Measurements from ENCODE around the gene ADAMTSL2.

Gene ADAMTSL2

DNA sequence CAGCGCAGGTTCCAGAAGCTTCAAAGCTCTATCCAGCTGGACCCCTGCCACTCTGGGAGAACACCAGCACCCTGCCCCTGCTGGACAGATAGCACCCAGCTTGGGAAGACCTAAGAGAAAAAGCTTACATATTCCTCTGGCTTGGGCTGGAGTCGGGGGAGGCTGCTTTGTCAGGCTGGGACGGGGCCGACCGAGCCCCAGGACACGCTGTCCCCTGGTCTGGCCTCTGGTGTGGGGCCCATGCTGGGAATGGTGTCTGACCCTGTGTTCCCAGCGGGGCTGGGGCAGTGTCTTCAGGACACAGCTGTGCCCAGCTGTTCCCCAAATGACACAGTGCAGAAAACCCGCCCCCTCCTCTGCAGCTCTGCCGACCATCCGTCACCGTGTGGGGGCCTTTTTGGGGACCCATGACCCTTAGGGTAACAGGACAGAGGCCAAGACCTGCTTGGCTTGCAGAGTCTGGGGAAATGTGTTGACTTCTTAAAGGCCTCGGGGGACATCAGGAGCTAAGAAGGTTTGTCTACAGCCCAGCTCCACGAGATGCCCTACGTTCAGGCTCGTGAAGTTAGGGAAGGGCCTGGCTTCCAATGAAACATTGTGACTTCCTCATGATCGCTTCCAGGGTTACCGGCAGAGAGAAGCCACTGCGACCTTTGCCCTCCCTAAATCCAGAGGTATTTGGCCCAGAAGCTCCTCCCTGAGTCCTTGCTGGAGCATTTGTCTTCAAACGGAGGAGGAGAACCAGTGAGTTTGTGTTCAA, 35.2 kb upstream of the ADAMTSL2 start:
- in situ Hi-C loops (cut with HindIII; ENCODE audit: low sequenced_read_pairs): loop anchor here (10.0 kb wide), 1 partner anchor 125 kb away; the partner anchor contains the start of genes STKLD1 and SURF4

GRCh38 chr9:133499892-133500270, 34.6 kb upstream of the ADAMTSL2 start:
- in situ Hi-C loops (cut with HindIII; ENCODE audit: low sequenced_read_pairs): loop anchor here (10.0 kb wide), 1 partner anchor 125 kb away; the partner anchor contains the start of genes STKLD1 and SURF4

- in situ Hi-C loops (cut with HindIII; ENCODE audit: low sequenced_read_pairs): no loop called here
These were observed 32.4 kb upstream of the ADAMTSL2 start for GRCh38 chr9:133502112-133502511.

DNA sequence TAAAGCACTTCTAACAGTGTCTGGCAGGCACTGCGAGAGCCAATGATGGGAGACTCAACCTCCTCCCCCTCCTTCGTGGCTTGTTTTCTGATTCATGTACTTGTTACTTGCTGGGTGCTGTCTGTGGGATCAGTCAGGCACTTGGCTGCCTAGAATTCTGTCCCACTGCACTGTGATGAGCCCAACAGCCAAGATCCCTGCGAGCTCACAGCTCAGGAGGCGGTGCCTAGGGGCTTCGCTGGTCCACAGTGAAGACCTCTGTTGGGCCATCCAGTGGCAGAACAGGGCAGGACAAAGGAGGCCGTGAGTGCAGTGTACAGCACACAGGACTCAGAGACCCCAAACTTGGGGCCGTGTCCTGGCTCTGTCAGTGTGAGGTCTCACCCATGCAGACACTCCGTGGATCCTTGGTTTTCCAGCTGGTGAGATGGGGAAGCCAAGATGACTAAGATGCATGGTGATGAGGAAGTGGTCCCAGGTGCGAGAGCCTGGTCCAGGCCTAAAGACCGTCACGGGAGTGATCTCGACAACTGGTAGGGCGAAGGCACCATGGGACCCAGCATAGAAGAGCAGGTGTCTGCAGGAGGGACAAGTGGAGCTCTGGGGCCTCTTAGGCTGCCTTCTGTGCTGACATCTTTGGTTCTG, 29.2 kb upstream of the ADAMTSL2 start:
- in situ Hi-C loops (cut with HindIII; ENCODE audit: low sequenced_read_pairs): no loop called here

- in situ Hi-C loops (cut with HindIII; ENCODE audit: low sequenced_read_pairs): no loop called here
These were observed 28.4 kb upstream of the ADAMTSL2 start for GRCh38 chr9:133505901-133506652.

- in situ Hi-C loops (cut with HindIII; ENCODE audit: low sequenced_read_pairs): no loop called here
These were observed 27.9 kb upstream of the ADAMTSL2 start for GRCh38 chr9:133506653-133507038.

DNA sequence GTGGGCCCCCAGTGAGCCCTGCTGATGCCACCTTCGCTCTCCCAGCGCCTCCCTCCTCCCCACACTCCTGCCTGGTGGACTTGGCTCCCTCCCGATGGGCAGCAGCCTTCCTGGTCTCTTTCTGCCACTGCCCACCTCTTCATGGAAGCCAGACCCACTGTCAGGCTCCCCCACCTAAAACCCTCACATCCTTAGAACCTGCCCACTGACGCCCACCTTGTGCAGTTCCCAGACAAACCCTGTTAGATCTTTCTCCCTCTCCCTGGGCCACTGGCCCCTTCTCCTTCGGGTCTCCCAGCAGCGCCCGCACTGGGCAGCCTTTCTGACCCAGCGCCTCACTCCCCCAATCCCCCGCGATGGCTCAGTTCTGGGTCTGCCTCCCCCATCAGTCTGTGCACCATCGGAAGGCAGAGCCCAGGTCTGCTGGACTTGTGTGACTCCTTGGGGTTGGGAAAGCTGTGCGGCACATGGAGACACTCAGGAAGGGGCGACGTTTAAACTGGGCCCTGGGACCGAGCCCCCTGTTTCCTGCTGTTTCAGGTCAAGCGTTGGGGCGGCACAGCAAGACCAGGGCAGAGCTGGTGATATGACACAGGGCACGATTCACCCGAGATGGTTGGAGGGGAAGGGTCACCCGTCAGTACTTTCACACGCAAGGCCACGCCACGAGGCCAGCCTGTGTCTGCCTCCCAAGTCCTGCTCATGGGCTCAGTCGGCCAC, 27.1 kb upstream of the ADAMTSL2 start:
- in situ Hi-C loops (cut with HindIII; ENCODE audit: low sequenced_read_pairs): no loop called here

GRCh38 chr9:133508046-133508445, 26.5 kb upstream of the ADAMTSL2 start:
- in situ Hi-C loops (cut with HindIII; ENCODE audit: low sequenced_read_pairs): no loop called here

- in situ Hi-C loops (cut with HindIII; ENCODE audit: low sequenced_read_pairs): no loop called here
These were observed 25.1 kb upstream of the ADAMTSL2 start for GRCh38 chr9:133509179-133510083.

- in situ Hi-C loops (cut with HindIII; ENCODE audit: low sequenced_read_pairs): no loop called here
These were observed 23.5 kb upstream of the ADAMTSL2 start for GRCh38 chr9:133510926-133511505.

GRCh38 chr9:133511607-133512006, 22.9 kb upstream of the ADAMTSL2 start:
- in situ Hi-C loops (cut with HindIII; ENCODE audit: low sequenced_read_pairs): no loop called here

DNA sequence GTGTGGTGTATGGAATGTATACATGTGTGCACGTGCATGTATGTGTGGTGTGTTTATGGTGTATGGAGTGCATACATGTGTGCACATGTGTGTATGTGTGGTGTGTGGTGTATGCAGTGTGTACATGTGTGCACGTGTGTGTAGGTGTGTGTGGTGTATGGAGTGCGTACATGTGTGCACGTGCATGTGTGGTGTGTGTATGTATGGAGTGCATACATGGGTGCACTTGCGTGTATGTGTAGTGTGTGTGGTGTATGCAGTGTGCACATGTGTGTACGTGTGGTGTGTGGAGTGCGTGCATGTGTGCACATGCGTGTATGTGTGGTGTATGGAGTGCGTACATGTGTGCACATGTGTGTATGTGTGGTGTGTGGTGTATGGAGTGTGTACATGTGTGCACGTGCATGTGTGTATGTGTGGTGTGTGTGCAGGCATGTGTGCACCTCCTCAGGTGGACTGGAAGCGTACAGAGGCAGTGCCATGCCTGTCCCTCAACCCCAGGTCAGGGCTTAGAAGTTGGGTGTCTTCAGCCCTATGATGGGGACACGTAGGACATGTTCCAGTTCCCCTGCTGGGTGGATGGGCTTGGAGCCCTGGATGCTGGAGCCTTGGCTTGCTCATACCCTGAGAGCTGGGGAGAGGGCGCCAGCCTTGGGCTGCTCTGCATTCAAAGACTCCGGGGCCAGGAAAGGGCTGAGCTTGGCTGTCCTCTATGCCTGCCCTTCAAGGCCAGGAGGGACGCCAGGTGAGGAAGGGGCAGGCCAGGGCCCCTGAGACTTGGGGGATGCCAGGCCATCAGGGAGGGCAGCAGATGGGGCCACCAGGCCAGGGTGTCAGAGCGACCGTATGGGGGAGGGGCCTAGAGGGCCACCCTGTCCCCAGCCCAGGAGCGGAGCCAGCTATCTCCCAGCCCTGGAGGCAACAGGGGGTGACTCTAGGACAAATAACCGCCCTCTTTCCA, 22.0 kb upstream of the ADAMTSL2 start:
- in situ Hi-C loops (cut with HindIII; ENCODE audit: low sequenced_read_pairs): no loop called here

DNA sequence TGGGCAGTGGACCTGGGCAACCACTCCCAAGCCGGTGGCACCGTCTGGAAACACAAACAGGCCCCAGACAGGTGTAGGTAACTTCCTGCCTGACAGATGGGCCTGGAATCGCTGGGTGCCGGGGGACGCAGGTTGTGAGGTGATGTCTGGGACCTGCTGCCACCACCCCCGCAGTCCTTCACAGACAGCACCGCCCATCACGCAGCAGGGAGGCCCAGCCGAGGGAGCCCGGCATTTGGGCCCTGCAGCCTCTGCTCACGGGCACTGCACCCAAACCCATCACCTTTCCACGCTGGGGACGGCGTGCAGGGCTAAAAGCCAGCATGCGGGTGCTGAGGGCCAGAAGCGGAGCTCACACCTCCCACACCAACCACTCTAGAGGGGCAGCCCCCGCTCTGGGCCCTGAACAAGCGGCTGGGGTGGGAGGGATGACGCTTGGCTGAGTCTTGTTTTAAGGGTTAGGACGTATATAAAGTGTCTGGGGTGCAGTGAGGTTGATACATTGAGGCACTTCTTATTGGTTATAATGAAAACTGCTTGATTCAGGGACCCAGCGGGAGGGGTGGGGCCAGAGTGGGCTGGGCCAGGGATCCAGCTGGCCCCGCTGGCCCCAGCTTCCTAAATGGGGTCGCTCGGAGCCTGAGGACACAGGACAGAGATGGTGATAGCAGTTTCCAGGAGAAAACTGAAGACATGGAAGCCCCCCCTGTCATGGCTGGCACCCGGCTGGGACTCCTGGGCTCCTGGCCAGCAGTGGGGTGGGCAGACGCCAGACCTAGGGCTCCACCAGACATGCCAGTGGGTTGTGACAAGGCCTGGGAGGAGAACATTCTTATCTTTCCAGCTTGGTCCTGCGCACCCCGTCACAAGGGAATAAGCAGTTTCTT, 21.0 kb upstream of the ADAMTSL2 start:
- in situ Hi-C loops (cut with HindIII; ENCODE audit: low sequenced_read_pairs): no loop called here

DNA sequence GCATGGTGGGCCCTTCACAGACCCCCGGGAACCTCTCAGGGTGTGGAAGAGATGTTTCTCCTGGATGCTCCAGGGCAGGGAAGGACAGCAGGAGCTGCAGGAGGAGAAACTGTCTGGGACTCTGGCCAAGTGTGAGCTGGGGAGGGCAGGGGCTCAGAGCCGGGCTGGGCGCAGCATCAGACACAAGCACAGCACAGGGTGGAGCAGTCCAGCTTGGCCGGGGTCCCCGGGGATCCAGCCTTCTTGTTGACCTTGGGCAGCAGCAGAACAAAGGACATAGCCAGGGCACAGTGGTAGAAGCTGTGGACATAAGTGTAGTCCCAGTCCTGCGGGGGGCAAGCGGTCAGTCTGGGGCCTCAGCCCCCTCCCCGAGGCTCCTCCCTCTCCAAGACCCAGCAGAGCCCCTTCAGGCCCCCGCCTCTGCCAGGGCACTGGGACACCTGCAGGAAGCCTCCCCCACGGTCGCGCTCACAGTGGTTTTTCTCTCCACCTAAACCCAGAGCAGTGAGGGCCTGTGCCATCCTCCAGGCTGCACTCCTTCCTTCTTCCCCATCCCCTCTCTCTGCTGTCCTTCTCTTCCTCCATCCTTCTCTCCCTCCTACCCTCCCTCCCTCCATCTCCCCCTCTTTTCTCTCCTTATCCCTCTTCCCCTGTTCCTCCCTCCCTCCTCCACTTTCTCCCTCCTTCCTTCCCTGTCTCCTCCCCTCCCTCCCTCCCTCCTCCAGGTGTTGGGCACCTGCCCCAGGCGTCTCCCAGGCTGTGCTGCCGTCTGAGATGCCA, 19.9 kb upstream of the ADAMTSL2 start:
- in situ Hi-C loops (cut with HindIII; ENCODE audit: low sequenced_read_pairs): no loop called here

DNA sequence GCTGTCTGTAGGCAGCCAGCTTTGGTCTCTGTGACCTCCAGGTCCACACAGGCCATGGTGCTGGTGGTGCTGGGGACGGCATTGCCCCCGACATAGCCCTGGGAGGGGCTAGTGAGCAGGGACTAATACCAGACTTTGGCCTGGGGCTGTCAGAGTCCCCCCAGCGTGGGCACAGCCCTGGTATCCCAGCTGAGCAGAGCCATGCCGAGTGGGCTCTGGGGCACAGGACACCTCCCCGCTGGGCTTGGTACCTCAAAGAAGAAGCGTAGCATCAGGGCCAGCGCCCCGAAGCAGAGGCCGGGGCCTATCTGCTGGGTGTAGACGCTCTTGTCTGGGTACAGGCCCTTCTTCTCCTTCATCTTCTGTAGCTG, 19.3 kb upstream of the ADAMTSL2 start:
- in situ Hi-C loops (cut with HindIII; ENCODE audit: low sequenced_read_pairs): no loop called here

- in situ Hi-C loops (cut with HindIII; ENCODE audit: low sequenced_read_pairs): no loop called here
These were observed 18.8 kb upstream of the ADAMTSL2 start for GRCh38 chr9:133515615-133516255.

All from DLD1 (cell line).